GM12892 (cell line): Measurements from ENCODE around the gene QRSL1.

Experiments
- POLR2A ChIP-seq: IDR thresholded peaks from 2 replicates; pipeline ENCODE4 v1.6.1; 2011; ENCODE audit warnings: low read depth, low read length, control low read depth
- POLR2AphosphoS5 ChIP-seq: IDR thresholded peaks from 2 replicates; pipeline ENCODE4 v1.6.1; 2011; ENCODE audit warnings: low read depth, low read length, control low read depth
- TAF1 ChIP-seq: IDR thresholded peaks from 2 replicates; pipeline ENCODE4 v1.6.1; 2011; ENCODE audit warnings: low read depth, mild to moderate bottlenecking, control low read depth, low read length, borderline replicate concordance

DNA sequence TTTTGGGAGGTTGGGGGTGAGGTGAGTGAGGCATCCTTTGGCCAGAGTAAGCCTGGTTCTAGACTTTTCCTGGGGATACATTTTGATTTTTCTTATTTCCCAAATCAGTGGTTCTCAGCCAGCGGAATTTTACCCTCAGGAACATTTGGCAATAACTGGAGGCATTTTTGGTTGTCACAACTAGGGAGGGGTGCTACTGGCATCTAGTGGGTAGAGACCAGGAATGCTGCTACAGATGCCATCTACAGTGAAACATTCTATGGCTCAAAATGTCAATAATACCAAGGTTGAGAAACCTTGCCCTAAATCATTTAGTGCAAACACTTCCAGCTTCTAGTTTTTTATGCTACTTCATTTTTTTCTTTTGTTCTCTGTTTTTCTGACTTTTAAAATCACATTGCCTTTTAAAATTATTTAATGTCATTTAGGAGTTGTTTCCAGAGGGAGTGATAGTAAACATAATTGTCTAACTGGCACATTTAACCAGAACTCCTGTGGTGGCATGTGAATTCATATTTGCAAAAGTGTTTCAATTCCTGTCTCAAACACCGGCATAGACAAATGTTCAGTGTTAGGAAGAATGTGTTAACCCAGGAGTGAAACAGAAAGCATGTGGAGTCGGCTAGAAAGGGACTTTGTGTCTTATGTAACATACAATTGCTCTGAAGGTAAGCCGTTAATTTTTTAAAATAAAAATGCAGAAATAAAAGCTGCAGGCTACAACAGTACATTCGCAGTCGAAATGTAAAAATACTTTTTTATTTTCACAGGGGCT, 59.0 kb downstream of the QRSL1 start:
- no peak for TF ChIP-seq POLR2A
- TF ChIP-seq POLR2AphosphoS5 = no peak
- TF ChIP-seq TAF1 = no peak
